GM18507 (cell line): ENCODE results near the gene CDH13.

ENCODE experiments used
- DNase-seq: peaks from one replicate; pipeline ENCODE4 v3.0.0; 2011; ENCODE audit warnings: low read depth; ENCODE audit not compliant: insufficient read length; ENCODE audit errors: extremely low spot score
- FAIRE-seq: peaks from 2 replicates; lab custom pipeline; 2011; peaks lifted over from hg19 to GRCh38; lab: Jason Lieb, UNC

The CDH13 gene

DNA sequence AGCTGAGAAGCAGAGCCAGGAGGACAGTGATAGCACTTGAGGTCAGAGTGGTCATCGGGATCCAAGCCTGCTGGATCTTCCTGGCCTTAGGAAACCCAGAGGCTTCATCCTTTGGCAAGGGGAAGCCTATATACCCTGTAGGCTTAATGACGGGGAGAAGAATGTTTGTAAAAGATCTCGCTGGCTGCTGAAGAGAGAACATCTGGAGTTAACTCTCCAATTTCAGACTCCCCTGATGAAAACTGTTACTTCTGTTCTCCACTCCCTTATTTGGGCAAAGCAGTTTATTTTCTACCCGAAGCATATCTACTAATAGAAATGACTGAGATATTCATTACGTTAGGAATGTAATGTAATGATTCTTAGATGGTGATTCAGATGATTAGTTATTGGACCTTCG lies 487.0 kb downstream of the CDH13 start:
- DNase-seq (no peak), FAIRE-seq (no peak)

DNA sequence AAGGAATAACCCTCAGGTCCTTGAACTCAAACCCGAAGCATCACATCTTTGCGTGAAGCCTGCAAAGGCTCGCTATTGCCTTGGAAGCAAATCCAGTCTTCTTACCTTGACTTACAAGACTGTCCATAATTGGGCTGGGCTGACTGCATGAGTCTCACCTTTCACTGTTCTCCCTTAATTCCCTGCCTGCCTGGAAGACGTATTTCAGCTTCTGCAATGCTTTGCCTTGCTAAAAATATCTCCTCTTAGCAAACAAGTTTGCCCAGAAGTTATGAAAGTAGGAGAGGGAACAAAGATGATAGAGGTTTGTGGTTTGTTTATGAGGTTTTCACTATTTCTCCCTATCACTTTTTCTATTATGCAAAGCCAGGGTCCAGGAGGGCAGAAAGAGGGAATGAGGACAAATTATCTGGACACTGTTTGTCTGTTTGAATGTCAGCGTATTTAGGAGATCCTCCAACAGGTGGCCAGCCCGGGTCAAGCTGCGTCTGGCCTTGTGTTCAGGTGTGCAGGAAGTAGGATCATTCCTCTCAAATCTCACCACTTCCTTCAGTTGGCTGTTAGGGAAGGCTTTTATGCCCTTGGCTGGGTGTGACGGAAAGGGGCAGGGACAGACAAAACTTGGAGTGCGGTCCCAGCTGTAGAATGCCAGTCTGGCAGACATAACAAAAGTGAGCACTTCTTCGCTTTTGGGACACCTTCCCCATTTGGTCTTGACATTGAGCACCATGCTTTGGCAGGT lies 488.9 kb downstream of the CDH13 start:
- DNase-seq (no peak), FAIRE-seq (no peak)

DNA sequence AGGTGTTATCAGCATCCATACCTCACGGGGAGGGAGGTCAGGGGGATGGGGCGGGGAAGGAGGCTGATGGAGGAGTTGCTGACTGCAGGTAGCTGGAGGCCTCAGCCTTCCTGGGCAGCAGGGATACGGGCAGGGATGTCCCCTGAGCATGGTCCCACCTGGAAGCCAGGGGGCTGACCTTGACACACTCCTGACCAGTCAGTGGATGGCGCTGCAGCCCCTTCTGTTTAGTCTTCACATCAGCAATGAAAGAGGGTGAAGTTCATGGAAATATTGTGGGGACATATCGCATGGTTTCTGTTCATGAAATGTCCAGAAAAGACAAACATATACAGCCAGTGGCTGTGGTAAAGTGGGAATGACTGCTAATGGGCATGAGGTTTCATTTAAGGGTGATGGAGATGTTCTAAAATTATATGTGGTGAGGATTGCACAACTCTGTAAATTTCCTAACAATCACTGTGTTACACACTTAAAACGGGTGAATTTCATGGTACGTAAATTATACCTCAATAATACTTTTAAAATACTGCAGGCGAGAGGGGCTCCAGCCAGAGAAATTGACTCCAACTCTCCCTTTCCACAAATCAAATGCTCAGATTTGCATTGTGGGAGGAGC lies 489.6 kb downstream of the CDH13 start:
- DNase-seq: no peak
- no peak for FAIRE-seq

DNA sequence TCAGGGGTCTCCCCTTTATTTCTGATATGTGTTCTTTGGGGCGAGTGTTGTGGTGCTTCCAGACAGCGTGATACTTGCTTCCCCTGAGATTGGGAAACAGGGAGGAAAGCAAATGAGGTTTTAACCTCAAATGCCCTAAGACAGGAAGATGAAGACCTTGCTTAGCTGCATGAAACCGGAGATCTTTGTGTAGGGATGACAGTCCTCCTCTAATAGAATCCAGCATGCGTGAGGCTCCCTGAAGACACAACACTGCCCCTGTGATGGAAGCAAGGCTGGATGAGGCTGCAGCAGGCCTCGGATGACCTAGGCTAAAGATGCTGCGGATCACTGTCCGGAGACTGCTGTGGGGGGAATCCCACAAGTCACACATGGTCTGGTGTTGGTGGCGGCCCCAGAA lies 491.0 kb downstream of the CDH13 start:
- FAIRE-seq (no peak), DNase-seq (no peak)

DNA sequence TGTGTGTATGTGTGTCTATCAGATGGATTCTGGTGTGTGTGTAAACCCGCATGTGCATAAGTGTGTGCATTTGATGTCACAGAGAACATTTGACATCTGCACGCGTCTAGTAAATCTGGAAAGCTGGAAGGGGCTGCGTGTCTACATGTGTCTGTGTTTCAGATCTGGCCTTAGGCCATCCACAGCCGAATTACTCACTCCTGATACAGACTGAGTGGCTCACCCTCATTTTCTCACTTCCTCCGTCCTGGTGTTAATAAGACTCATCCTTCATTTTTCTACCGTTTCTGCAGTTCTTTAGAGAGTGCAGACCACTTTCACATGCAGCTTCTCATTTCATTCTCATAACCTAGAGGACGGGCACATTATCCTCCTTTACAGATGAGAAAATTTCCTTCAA lies 491.6 kb downstream of the CDH13 start:
- FAIRE-seq (no peak), DNase-seq (no peak)

DNA sequence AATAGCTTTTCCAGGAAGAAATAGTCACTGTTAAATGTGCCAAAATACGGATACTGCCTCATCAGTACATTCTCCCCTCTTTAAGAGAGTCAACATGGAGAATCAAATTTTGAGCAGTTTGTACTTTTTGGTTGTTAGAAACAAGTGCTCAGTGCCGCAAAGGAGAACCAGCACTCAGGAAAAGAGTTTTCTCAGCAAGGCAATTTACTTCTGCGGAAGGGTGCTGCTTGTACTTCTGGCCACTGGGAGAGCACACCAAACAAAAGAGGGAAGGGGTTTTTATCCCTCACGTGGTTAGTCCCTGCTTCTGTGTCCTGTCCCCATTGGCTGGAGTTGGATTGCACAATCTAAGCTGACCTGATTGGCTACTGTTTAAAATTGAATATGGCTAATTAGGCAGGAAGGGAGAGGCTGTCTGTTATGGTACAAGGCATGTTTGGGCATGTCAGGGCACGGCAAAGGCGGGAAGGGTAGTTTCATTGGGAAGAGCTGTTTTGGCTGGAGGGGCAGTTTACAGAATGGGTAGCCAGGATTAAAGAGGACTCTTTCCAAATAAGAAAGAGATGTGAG lies 499.3 kb downstream of the CDH13 start:
- DNase-seq (no peak), FAIRE-seq (no peak)

DNA sequence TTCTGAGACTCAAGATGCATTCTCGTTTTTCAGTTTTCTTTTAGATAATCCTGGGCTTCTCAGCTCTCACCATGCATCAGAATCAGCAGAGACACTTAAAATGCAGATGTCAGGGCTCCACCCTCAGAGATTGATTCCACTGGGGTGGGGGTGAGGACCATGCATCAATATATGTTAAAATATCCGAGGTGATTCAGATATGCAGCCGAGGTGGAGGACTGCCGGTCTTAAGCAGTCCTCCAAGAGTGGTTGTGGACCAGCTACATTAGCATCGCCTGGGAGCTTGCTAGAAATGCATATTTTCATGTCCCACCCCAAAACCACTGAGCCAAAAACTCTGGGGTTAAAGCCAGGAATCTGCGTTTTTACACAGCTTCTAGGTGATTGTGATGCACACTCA lies 501.3 kb downstream of the CDH13 start:
- no peak for FAIRE-seq

DNA sequence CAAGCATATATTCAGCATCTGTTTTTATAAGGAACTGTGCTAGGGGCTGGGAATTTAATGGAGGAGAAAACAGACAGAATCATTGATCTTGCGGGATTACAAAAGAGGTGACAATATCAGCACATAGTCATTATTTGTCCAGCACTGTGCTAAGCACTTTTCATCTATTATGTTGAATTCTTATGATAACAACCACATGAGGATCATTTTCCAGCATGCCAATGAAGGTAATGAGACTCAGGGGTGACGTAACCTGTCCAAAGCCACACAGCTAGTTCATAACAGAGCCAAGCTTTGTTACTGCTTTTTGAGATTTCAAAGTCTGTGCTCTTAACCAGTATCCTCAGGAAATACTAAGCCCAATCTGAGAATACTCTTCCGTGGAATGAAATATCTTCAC lies 503.3 kb downstream of the CDH13 start:
- no peak for FAIRE-seq
- no peak for DNase-seq

More for the DNA sequence above, 501.3 kb downstream of the CDH13 start:
- DNase-seq: no peak

DNA sequence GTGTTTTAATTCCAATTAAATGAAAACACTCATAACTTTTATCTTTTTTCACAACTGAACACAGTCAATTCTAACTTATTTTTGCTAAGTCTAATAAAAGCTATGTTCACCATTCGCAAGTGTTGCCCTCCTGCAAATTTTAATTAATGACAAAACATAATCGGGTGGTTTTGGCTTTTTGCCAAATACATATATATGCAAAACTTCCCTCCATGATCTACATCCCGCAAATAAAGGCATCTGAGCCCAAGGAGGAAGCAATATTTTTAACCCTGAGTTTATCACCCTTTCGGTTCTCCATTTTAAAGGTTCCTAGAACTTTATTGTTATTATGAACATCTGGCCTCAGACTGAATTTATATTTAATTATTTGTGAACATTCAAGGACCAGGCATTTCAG lies 507.9 kb downstream of the CDH13 start:
- FAIRE-seq (no peak), DNase-seq (no peak)

DNA sequence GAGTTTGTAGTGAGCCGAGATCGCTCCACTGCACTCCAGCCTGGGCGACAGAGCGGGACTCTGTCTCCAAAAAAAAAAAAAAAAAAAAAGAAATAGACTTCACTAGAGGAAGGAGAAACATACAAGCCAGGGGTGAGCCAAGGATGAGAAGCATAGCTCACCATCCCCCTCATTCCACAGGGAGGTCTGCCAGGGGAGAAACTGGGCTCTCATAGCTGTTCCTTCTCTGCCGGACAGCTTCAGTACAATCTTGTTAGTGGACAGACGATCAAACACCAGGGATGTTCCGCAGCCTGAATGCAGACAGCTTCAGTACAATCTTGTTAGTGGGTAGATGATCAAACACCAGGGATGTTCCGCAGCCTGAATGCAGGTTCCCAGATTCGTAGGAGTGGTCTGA lies 509.6 kb downstream of the CDH13 start:
- DNase-seq (no peak), FAIRE-seq (no peak)

DNA sequence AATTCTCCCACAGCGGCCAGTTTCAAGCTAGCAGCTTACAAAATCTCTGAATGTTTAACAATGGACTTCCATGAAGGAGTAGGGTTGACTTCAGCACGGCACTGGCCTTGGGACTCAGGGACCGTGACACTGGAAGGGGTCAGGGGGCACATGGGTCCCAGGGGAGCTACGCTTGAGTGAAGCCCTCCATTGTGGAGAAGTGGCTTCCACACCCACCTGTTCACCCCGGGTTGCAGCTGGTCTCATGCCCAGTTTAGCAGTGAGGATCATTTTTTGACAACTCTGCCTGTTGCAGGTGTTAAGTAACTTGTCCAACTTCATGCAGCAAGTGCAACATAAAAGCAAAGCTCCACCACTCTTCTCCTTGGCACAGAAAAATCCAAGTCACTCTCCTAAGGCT lies 510.2 kb downstream of the CDH13 start:
- FAIRE-seq: no peak
- no peak for DNase-seq

DNA sequence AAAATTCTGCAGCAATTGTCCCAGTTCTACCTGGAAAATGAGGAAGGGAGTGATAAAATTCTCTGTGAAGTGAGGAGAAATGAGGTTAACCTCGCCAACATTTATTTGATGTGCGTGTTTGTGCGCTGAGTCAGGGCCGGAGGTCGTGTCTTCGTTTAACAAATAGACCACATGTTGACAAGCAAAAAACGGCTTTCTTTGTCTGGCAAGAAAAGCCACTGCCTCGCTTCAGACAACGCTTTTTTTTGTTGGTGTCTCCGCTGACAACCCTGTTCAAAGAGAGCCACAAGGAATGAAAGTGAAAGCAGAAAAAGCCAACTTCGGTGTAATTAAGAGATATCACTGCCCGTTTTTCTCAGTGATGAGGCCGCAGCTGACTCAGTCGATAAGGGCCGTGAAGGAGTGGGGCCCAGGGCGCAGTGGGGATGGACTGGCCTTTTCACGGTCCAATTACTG lies 510.6 kb downstream of the CDH13 start:
- FAIRE-seq: no peak
- DNase-seq: no peak

DNA sequence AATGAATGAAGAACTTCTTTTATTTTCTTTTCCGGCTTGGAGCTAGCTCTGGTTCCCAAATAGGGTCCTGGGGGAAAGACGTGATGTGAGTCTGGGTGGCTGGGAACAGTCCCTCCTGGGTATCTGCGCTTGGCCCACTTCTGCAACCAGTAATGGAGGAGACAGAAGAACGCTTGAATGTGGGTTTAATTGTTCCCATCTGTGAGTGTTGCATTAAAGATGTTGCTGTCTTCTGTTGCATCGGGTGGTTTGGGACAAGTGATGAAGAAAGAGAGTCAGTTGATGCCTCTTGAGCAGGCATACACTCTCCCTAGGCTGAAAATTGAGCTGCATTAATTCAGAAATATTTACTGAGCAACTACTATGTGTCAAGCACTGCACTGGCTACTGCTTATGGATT lies 511.1 kb downstream of the CDH13 start:
- DNase-seq (no peak), FAIRE-seq (no peak)

DNA sequence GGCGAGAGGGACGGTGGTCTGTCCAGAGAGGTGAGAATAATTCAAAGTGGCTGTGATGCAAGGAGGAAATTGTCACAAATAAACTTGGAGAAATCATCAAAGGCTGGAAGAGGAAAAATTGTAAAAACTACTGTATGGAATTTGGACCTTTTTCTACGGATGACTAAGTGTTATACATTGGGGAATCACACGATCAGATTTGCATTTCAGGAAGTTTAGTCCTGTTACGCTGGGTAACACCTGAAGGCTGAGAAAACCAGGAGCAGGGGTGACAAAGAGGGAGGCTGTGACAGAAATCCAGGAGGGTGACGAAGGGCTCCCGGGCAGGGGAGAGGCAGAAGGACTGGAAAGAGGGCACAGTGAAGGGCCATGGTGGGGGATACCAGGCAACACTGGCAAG lies 511.7 kb downstream of the CDH13 start:
- FAIRE-seq (no peak), DNase-seq (no peak)

DNA sequence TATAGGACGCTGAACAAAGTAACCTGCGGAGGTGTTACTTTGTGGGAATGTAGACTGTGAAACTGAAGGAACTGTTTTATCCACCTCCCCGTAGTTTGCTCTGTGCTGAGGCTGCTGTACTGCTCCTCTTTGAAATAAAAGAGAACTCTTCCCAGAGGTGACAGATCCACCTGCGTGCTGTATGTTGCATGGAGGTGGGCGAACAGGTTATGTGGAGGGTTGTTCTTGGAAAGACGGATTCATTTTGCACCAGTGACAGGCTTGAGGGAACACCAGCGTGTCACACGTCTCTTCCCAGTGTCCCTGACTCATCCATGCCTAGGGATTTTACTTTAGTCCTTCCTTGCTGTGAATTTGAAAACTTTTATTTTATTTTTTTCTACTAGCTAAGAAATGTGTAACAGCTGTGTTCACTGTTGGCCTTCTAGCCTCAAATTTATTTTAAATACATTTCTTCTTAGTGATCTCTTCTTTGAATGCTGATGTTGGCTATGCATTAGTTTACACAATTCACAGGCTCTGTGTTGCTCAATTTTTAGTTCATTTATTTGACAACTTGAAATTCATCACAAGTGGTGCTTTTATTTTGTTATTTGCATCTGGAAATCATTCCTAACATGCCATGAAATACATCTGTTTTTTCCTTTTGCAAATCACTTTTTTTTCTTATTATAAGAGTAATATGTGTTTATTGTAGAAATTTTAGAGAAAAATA lies 512.4 kb downstream of the CDH13 start:
- DNase-seq (no peak), FAIRE-seq (no peak)

DNA sequence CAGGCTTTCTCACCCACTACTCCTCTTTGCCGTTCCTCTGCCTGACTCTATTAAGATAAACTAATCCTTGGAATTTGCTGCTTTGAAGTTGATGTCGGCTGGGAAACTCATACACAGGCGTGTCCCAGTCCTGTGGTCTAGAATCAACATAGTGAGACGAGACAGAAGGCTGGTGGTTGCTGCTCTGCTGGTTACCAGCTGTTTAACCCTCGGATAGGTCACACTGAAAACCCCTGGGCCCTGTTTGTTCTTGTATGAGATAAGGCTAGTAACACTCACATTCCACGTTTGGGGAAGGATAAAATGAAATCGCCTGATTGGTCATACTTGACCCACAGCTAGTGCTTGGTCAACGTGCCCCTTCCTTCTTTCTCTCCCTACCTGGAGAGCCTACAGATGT lies 517.0 kb downstream of the CDH13 start:
- DNase-seq (no peak), FAIRE-seq (no peak)

DNA sequence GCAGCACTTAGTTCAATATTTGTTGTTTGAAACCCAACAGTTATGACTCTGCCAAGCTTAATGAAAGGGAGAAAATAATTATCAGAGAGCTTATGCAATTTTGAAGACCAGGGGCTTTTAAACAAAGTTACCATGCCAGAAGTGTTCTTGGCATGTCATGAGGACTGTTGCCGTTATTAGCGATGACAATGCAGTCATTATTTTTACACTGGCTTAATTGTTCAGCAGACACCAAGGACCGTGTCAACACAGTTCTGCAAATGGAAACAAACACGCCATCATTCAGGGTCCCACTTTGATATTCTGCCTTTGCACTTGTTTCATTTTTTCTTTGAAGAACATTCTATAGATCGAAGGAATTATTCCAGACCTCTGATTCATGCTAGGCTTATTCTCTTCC lies 518.5 kb downstream of the CDH13 start:
- DNase-seq: no peak
- FAIRE-seq: no peak

DNA sequence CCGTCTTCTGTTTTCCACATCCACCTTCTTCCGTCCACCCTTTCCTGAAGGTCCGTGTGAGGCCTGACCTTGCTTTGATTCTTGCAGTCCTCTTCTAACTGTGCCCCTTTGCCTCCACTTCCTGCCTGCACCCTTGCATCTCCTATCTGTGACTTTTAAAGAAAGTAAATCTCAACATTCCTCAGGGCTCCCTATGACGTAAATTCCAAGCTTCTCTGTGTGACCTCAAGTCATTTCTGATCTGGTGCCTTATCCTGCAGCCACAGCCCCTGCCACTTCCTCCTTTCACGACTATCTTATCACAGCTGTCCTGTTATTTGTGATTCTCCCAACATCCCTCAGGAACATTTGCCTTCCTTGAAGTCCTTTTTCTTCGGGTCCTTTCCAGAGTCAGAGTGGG lies 520.5 kb downstream of the CDH13 start:
- FAIRE-seq: no peak
- DNase-seq: no peak

DNA sequence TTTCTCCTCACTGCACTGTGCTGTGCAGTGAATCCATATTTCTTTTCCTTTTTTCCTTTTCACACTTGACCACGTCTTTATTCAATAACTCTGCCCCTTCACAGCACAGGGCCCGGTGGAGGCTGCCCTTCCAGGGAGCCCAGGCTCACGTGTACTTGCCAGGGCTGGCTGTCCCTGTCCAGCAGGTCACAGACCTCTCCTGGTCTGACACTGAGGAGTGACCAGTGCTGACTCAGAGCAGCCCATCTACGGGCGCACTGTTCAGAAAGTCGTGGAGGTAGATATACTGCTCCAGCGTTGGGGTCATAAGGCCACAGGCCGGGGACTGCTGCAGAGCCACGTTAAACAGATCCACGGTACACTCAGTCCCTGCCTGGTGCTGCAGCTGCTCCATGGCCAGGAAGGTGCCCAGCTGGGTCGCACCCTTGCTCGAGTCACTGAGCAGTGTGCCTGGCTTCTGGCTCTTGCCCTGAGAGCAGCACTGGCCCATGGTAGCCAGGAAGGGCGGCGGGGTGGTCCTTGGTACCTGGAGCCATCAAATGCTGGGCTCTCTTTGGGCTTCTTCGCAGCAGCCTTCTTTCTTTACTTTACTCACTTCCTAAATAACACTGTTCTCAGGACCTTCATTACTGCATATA lies 531.7 kb downstream of the CDH13 start:
- no peak for FAIRE-seq
- no peak for DNase-seq

DNA sequence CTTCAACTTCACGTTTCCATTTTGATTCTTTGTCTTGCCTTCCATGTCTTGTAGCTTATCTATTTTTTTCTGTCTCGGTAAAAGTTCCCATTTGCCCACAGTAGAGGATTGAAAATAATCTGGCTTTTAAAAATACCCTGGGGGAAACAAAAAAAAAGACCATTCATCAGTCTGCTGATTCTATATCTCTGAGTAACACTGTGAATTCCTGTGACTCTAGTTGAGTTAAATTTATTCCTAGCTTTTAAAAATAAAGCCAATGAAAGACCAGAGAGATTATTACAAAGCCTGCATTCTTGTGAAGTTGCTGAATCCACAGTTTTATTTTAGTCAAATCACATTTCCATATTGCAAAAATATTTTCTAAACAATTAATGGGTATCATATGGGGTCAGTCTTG lies 532.3 kb downstream of the CDH13 start:
- FAIRE-seq: no peak
- DNase-seq: no peak
